GM21717 (cell line): Measurements from ENCODE around the gene ADSL.

Source experiments
- ATAC-seq: cut with Tn5 transposase; IDR thresholded peaks from one replicate; pipeline ENCODE4 v1.9.1; 2021; ENCODE audit warnings: mild to moderate bottlenecking, moderate library complexity; ENCODE audit not compliant: unreplicated experiment

Gene ADSL

GRCh38 chr22:40416267-40416570 is 69.9 kb downstream of the ADSL start:
- no peak for ATAC-seq

- ATAC-seq, result no peak
Observed at GRCh38 chr22:40416636-40417035, 70.3 kb downstream of the ADSL start.

GRCh38 chr22:40417041-40417440 is 70.7 kb downstream of the ADSL start:
- ATAC-seq, result no peak

- no peak for ATAC-seq
Observed at GRCh38 chr22:40417881-40418280, 71.6 kb downstream of the ADSL start.

GRCh38 chr22:40418366-40419201 is 72.3 kb downstream of the ADSL start:
- no peak for ATAC-seq

- ATAC-seq, result no peak
Observed at GRCh38 chr22:40419718-40420117, 73.4 kb downstream of the ADSL start.

- no peak for ATAC-seq
Observed at GRCh38 chr22:40420341-40421081, 74.2 kb downstream of the ADSL start.

GRCh38 chr22:40421082-40421350 is 74.7 kb downstream of the ADSL start:
- ATAC-seq, result no peak

GRCh38 chr22:40421941-40422340 is 75.6 kb downstream of the ADSL start:
- ATAC-seq, result no peak

- ATAC-seq, result no peak
Observed at GRCh38 chr22:40422558-40423309, 76.4 kb downstream of the ADSL start.

GRCh38 chr22:40423310-40423688 is 77.0 kb downstream of the ADSL start:
- ATAC-seq, result no peak

GRCh38 chr22:40423882-40424640 is 77.8 kb downstream of the ADSL start:
- no peak for ATAC-seq

GRCh38 chr22:40425082-40425481 is 78.8 kb downstream of the ADSL start:
- ATAC-seq, result no peak

- no peak for ATAC-seq
Observed at GRCh38 chr22:40426594-40427333, 80.5 kb downstream of the ADSL start.

GRCh38 chr22:40428796-40429195 is 82.5 kb downstream of the ADSL start:
- ATAC-seq, result no peak

GRCh38 chr22:40429481-40429880 is 83.2 kb downstream of the ADSL start:
- no peak for ATAC-seq

GRCh38 chr22:40430991-40431390 is 84.7 kb downstream of the ADSL start:
- ATAC-seq, result no peak

- ATAC-seq, result no peak
Observed at GRCh38 chr22:40432157-40432556, 85.9 kb downstream of the ADSL start.

GRCh38 chr22:40432625-40433024 is 86.3 kb downstream of the ADSL start:
- ATAC-seq, result no peak

GRCh38 chr22:40433416-40434090 is 87.3 kb downstream of the ADSL start:
- ATAC-seq, result no peak
